ENCODE results near the gene MBOAT1. TPM values are rescaled to one million over a fixed set of nuclear protein-coding genes. Genes with fewer than 3 reads are reported as not detected.

Gene MBOAT1
- polyA plus RNA-seq, 1 donor from 2014 or later = not detected

- Histone ChIP-seq H3K27me3 (ENCODE audit: insufficient read depth, low read depth, low read length) (no peaks in the 10 kb centered on the region), H3K36me3 (ENCODE audit: insufficient read depth, low read length) (no peaks in the 10 kb centered on the region), H3F3A (ENCODE audit: insufficient read depth, low read length, poor library complexity, severe bottlenecking) (no peaks in the 10 kb centered on the region), H3K4me2 (ENCODE audit: low read length) (no peak overlapping the region), H4K20me1 (ENCODE audit: insufficient read depth) (no peaks in the 10 kb centered on the region), H3K4me3 (ENCODE audit: low read length) (no peak overlapping the region), H3K27ac (ENCODE audit: low read length) (no peak overlapping the region), H3K9me2 (ENCODE audit: insufficient read depth, low read length) (no peaks in the 10 kb centered on the region), H2AFZ (ENCODE audit: low read depth, low read length) (no peak overlapping the region), H3K9me3 (ENCODE audit: low read length) (no peaks in the 10 kb centered on the region), H3K79me2 (replicated peaks; ENCODE audit: insufficient read depth, low read length) (no peaks in the 10 kb centered on the region), H3K9ac (ENCODE audit: low read length) (no peak overlapping the region)
- no peak for TF ChIP-seq EZH2 (IDR thresholded peaks at IDR 0.05; ENCODE audit: borderline replicate concordance, insufficient read depth, low read length, poor library complexity, severe bottlenecking)
- no peak for TF ChIP-seq MXI1 (conservative IDR thresholded peaks at IDR 0.05; ENCODE audit: poor library complexity, severe bottlenecking)
- no peak for TF ChIP-seq CTCF (IDR thresholded peaks at IDR 0.05; ENCODE audit: poor library complexity, severe bottlenecking)
- no peak for TF ChIP-seq SMC3 (conservative IDR thresholded peaks at IDR 0.05; ENCODE audit: poor library complexity)
- no peak for TF ChIP-seq REST (IDR thresholded peaks at IDR 0.05; ENCODE audit: borderline replicate concordance)
- TF ChIP-seq RAD21 (conservative IDR thresholded peaks at IDR 0.05) = no peak
- no peak for TF ChIP-seq EP300 (conservative IDR thresholded peaks at IDR 0.05; ENCODE audit: poor library complexity, severe bottlenecking)
- TF ChIP-seq POLR2AphosphoS5 (IDR thresholded peaks at IDR 0.05) = no peak
- TF ChIP-seq TAF1 (IDR thresholded peaks at IDR 0.05; ENCODE audit: low read depth) = no peak
Measured at GRCh38 chr6:20169119-20169557, 43.1 kb downstream of the MBOAT1 start.

DNA sequence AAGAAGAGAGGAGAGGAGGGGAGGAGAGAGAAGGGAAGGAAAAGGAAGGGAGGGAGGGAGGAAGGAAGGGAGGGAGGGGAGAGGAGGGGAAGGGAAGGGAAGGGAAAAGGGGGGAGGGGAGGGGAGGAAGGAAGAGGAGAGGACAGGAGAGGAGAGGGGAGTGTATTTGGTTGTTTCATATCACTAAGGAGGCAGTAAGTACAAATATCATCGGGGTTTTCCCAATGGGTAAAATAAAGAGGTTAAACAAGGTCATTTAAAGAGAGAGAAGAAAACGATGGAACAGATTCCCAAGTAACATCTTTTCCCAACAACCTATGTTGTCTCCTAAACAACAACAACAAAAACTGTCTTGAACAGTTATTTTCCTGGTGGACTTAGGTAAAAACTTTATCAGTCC is 43.6 kb downstream of the MBOAT1 start:
- Histone ChIP-seq H3K9me3 (ENCODE audit: low read length) (no peaks in the 10 kb centered on the region), H3K79me2 (replicated peaks; ENCODE audit: insufficient read depth, low read length) (no peaks in the 10 kb centered on the region), H3K4me3 (ENCODE audit: low read length) (no peak overlapping the region), H3K27me3 (ENCODE audit: insufficient read depth, low read depth, low read length) (no peaks in the 10 kb centered on the region), H3K36me3 (ENCODE audit: insufficient read depth, low read length) (no peaks in the 10 kb centered on the region), H3K4me2 (ENCODE audit: low read length) (no peak overlapping the region), H3K27ac (ENCODE audit: low read length) (no peak overlapping the region), H3K9me2 (ENCODE audit: insufficient read depth, low read length) (no peaks in the 10 kb centered on the region), H3K9ac (ENCODE audit: low read length) (no peak overlapping the region), H3F3A (ENCODE audit: insufficient read depth, low read length, poor library complexity, severe bottlenecking) (no peaks in the 10 kb centered on the region), H4K20me1 (ENCODE audit: insufficient read depth) (no peaks in the 10 kb centered on the region), H2AFZ (ENCODE audit: low read depth, low read length) (no peak overlapping the region)
- no peak for TF ChIP-seq REST (IDR thresholded peaks at IDR 0.05; ENCODE audit: borderline replicate concordance)
- TF ChIP-seq EZH2 (IDR thresholded peaks at IDR 0.05; ENCODE audit: borderline replicate concordance, insufficient read depth, low read length, poor library complexity, severe bottlenecking) = no peak
- TF ChIP-seq RAD21 (conservative IDR thresholded peaks at IDR 0.05) = no peak
- no peak for TF ChIP-seq TAF1 (IDR thresholded peaks at IDR 0.05; ENCODE audit: low read depth)
